Effector CD8-positive, alpha-beta T cell (primary cell): ENCODE results near the gene BLM.
"Not testable (repeated sequence)": the region's sequence is repeated elsewhere in the genome, so short reads cannot be mapped to it uniquely, and the experiment has no call there.

Experiments used
- DNase-seq: peaks from one replicate; lab custom pipeline; 2025; lab: John Stamatoyannopoulos, UW
- total RNA-seq, 4 experiments: gene quantifications; one replicate each; lab custom pipeline; 2026; lab: John Stamatoyannopoulos, UW

BLM gene
- 13.9 to 33.2 (median 24.9) reads per million in 4 experiments for total RNA-seq

DNA sequence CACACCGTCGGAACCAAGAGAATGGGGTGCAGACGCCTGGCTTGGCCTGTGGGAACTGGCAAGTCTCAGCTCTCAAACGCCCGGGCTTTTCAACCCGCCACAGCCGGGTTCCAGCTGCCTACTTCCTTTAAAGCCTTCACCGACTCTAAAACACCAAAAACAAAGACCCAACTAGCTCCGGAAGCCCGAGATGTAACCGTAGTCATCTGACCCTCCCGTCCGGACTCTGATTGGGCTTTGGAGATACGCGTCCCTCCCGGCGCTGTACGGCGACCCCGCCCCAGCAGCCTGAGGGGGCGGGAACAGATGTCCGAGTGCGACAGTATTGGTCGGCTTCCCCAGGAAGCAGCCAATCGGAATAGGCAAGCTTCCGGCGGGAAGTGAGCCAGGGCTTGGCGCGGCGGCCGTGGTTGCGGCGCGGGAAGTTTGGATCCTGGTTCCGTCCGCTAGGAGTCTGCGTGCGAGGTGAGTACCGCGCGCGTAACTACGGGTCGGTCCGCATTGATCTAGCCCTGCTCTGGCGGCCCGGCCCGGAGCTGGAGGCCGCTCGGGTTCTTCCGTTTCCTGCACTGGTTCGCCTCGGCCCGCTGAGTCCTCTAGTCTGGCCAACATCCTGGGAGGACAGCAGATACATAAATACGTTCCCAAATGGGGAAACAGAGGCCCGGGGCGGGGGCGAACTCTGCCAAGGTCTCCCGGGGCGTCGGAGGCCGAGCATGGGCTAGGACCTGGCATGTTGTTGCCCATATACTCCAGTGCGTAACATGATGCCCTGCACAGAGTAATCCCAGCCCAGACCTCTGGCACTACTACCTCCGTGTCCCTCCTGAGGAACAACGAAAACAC is at the start of gene BLM:
BLM (plus strand) TSS at position 371 of the 846 bp plus-strand sequence. CDS start 30,047 bp downstream, outside the sequence.
- peak; percentile 91 for DNase-seq

DNA sequence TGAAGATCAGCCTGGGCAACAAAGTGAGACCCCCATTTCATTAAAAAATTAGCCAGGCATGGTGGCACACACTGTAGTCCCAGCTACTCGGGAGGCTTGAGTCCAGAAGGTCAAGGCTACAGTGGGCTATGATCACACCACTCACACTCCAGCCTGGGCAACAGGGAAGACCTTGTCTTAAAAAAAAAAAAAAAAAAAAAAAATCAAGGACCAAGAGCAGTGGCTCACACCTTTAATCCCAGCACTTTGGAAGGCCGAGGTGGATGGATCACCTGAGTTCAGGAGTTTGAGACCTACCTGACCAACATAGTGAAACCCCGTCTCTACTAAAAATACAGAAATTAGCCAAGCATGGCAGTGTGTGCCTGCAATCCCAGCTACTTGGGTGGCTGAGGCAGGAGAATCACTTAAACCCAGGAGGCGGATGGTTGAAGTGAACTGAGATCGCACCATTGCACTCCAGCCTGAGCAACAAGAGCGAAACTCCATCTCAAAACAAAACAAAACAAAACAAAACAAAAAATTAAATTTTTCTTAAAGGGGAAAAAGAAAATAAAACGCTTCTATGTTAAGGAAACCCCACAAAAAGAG is 49.3 kb upstream of the BLM start:
- not testable (repeated sequence) for DNase-seq

DNA sequence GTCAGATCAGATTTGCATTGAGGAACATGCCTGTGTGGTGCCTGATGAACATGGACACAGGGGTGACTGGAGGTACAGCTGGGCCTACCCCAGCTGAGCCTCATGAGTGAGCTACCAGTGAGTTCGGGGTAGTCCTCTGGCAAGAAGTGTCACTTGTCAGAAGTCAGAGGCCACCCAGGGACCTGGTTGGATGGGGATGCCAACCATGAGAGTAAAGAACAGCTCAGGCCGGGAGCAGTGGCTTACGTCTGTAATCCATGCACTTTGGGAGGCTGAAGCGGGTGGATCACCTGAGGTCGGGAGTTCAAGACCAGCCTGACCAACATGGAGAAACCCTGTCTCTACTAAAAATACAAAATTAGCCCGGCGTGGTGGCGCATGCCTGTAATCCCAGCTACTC is 46.5 kb upstream of the BLM start:
- DNase-seq = not testable (repeated sequence)

DNA sequence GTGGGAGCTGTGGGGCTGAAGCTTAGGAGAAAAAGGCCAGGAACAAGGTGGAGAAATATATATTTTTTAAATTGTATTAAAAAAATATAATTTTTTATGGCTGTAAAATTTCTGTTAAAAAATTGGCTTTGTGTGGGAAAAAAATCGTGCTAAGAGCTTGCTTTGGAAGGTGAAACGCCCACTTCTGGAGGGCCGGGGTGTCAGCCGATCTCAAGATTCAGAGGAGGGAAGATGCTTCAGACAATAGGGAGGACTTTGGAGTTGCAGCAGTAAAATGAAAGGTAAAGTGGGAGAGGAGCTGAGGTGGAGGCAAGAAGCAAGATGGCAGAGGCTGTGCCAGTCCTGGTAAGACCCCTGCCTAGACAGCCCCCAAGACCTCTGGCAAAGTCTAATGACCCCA is 45.9 kb upstream of the BLM start:
- DNase-seq = no peak

DNA sequence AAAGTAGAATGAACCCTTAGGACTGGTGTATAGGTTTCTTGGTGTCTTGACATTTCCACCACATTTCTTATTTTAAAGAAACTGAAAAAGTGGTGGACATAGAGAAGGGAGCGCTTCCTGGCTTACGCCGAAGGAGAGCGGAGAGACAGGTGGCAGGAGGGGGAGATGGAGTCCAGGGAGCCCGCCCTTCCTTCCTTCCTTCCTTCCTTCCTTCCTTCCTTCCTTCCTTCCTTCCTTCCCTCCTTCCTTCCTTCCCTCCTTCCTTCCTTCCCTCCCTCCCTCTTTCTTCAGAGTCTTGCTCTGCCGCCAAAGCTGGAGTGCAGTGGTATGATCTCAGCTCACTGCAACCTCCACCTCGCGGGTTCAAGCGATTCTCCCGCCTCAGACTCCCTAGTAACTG is 43.8 kb upstream of the BLM start:
- not testable (repeated sequence) for DNase-seq

DNA sequence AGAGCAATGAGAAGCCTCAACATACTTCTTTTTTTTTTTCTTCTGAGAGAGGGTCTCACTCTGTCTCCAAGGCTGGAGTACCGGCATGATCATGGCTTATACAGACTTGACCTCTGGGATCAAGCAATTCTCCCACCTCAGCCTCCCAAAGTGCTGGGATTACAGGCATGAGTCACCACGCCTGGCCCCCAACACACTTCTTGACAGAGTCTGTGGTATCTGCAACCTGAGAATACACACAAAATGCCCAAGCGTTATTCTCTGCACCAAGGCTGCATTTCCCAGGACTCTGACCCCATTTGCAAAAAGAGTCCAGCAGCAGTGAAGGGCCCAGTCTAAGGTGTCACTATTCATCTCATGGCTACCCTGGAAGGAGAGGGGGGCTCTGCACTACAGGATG is 42.7 kb upstream of the BLM start:
- no peak for DNase-seq

DNA sequence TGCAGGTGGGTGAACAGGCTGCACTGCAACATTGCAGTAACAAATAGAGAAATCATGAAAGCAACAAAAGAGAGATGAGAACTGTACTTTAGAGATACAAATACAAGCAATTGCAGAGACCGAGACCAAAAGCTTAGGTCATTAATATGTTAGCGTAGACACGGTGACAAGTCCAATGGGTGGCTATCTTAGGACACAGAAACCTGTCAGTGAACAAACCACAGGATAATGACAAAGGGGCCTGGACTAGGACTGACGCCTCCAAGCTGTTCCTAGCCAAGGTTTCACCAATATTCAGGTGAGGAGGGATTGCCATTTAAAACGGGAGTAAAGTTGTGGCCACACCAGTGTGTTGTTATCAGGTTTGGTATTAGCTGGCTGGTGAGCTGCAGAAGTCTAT is 41.7 kb upstream of the BLM start:
- no peak for DNase-seq

DNA sequence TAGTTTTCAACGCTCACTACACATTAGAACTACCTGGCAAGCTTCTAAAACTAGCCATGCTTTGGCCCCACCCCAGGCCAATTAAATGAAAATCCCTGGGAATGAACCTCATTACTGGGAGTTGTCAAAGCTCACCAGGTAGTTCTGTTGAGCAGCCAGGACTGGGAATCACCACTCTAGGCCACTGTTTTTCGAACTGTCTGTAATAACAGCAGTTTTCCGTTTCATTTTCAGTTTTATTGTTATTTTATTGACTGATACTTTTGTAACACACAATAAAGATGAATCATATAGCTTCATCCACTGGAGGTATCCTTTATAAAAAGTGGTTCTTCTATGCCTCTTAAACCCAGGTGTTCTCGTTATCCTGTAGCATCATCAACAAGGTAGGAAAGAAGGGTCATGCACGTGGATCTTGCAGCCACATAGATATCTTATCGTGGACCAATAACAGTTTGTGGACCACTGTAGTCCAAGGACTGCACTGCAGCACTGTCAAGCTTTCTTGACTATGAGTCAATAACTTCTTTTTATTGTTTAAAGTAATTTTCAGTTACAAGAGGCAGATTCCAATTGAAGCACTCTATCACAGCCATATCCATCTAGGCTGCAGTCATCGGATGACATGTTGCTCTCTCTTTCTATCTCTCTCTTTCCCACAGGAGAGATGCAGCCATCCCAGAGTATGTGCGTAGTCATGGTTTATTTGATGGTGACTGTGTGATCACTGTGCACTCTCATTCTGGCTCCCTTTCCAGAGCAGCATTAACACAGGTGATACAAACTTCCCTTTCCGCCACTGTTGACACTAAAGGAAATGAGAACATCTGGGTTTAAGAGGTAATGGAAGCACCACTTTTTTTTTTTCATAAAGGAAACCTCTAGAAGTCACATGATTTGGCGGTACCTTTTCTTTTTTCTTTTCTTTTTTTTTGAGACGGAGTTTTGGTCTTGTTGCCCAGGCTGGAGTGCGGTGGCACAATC is 39.0 kb upstream of the BLM start:
- DNase-seq = no peak

DNA sequence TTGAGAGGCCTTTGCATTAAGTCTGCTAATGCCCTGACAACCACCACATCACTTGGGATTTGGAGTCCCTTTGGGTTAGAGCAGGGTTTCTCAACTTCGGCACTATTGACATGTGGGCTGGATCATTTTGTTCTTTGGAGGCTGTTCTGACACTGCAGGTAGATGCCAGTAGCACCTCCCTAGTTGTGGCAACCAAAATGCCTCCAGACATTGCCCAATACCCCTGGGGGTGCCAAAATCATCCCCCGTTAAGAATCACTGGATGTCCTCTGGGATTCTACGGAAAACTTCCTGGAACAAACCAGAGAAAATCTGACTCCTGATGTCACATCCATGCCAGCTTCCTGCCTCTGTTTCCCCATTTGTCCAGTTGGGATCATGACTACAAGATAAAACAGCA is 37.2 kb upstream of the BLM start:
- no peak for DNase-seq

DNA sequence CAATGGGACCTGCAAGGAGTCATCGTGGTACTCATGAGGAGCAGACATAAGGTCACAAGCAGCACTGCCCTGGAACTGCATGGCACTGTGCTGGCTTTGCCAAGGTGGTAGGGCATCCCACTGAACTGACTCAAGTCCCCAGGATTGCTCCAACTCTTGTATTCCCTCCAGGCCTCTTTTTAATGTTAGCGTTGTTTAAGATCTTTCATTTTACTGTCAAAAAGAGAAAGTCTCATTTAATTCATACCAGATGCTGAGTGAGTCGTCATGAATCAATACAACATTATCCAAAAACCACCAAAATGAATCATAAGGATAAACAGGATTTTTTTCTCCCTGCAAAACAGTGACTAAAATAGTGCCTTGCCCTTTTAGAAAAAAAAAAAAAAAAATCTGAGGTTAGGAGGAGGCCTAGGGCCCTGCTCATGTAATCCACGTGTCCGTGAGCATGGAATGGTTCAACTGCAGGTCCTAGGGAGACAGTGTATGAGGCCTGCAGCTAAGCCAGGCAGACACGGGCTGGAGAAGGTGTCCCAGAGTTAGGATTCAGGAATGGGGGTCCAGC is 36.7 kb upstream of the BLM start:
- no peak for DNase-seq

DNA sequence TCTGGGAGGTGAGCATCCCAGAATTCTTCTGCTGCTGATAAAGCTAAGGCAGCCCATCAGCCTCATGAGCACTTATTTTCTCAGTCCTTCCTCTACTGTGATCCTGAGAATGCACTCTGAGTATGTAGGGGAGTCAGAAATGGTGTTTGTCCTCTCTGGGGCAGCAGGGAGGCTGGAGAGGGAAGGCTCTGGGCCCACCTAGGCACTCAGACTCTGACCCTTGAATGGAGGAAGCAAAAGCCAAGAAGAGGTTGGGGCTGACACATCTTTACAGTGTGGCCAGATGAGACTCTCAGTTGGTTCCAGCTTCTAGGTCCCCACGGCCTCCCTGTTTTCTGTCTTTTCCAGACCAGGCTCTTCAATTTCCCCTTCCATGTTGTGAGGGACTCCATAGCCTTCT is 36.1 kb upstream of the BLM start:
- DNase-seq = no peak

DNA sequence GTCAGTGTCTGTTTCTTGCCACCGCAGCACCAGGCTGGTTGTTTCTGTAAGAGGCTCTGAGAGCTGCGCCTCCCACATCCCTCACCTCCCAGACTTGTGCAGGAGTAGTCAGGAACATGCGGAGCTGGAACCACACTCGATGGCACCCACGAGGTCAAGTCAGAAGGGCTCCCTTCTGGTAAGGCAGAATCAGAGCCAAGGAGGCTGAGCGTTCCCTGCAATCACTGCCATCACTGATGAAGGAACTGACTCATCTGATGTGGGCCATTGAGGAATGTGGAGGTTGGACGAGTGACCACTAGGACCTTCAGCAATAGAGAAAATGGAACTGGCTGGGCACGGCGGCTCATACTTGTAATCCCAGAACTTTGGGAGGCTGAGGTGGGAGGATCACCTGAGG is 35.7 kb upstream of the BLM start:
- no peak for DNase-seq

DNA sequence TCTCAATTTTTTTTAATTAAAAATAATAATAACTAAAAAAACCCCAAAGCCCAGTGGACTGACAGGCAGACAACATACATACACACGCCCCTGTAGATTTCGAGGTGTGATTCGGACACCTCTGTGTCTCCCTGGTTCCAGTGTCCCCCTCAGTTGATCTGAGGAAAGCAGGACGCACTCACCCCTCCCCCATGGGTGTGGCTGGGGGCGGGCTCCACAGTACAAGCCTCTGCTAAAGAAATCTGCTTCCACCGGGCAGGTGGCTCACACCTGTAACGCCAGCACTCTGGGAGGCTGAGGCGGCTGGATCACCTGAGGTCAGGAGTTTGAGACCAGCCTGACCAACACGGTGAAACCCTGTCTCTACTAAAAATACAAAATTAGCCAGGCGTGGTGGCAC is 33.8 kb upstream of the BLM start:
- no peak for DNase-seq

DNA sequence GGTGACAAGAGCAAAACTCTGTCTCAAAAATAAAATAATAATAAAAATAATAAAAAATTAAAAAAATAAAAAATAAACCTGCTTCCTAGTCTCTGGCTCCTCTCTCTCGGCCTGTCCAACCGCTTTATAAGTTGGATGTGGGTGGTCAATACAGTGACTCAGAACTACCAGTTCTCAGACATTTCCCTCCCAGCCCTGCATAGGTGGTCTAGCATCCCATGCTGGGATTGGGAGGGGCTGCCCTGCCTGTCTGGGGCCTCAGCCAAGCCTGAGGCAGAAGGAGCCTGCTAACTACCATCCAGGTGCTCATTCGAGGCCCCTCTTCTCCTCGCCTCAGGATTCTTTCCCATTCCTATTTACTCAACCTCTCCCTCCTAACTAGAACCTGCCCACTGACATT is 33.3 kb upstream of the BLM start:
- no peak for DNase-seq

DNA sequence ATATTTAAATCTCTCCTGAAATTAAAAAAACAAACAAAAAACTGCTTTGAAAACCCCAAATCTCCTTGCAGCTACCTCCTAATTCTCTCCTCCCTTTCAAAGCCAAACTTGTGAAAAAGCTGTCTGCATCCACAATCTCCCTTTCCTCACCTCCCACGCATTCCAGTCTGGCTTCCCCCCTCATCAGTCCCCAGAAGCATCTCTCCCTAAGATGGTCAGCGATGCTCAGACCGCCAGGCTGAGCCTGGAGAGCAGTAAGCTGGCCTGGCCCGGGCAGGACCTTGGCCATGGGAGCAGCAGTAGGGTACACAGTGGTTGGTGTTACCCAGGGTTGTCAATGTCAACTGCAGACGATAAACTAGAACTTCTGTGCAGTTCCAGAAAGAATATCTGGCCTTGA is 32.9 kb upstream of the BLM start:
- no peak for DNase-seq

DNA sequence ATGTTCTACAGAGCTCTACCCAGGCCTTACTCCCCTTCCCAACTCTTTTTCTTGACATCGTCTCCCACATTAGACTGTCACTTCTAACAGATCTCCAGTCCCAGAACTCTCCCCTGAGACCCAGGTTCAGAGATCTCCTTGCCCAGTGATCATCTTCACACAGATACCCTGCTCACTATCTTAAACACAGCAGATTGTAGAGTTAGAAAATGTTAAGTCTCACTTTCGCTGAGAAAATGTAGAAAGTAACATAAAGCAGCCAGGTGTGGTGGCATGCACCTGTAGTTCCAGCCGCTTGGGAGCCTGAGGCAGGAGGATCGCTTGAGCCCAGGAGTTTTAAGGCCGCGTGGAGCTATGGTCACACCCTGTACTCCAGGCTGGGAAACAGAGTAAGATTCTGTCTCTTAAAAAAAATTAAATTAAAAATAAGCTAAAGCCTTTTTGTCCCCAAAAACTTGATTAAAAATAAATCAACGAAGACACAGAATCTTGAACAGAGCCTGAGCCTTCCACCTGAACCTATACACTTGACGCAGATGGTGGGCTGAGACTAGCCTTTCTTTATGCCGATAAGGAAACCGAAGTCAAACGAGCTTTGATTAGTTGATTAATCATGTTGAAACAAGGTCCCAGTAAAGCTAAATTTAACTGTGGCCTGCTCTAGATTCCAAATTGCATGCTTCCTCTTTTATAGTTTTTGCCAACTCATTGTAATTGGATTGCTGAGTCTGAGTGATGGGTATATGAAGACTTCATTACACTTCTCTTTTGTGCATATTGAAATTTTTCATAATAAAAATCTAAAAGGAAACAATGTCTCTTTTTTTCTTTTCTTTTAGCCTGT is 31.3 kb upstream of the BLM start:
- DNase-seq = no peak

DNA sequence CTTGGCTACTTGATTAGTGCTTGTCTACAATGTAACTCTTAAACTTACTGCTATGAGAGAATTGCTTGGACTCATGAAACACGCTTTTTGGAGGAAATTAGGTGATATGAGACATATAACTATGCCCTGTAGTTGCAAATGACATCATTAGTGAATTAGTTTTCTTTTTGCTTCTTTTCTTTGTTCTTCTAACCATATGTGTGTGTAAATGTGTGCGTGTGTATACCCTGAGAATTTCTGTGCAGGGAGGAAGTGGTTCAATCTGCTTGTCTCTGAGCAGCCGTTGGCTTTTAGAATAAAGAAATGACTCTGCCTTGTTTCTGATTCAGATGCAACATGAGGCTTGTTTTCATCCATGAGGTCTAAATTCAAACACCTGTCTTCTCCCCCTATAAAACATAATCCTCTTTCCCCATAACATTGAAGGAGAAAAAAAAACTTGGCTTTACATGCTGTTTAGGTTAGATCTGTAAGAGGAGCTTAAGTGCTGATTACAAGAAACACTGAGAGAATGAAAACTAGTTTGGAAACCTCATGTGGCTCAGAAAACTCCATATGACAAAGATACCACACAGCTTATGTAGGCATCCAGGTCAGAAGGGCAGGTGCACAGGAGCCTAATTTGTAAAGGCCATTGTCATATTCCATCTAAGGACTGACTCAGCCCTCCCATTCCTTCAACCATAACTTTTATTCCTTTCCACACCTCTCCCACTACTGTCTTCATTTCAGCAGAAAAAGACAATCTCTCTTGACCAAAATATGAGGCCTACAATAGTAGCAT is 30.5 kb upstream of the BLM start:
- no peak for DNase-seq

DNA sequence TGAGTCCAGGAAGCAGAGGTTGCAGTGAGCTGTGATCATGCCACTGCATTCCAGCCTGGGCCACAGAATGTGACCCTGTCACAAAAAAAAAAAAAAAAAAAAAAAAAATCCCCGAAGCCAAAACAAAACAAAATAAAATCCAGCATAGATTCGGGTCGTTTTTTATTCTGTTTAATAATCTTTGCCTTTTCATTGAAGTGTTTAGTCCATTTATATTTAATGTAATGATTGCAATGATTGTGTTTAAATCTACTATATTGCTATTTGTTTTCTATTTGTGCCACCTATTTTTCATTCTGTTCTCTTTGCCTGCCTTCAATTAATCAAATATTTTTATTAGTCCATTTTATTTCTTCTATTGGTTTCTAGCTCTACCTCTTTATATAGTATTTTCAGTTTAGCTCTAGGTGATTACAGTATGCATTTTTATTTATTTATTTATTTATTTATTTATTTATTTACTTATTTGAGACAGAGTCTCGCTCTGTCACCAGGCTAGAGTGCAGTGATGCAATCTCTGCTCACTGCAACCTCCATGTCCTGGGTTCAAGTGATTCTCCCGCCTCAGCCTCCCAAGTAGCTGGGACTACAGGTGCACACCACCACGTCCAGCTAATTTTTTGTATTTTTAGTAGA is 27.7 kb upstream of the BLM start:
- not testable (repeated sequence) for DNase-seq

DNA sequence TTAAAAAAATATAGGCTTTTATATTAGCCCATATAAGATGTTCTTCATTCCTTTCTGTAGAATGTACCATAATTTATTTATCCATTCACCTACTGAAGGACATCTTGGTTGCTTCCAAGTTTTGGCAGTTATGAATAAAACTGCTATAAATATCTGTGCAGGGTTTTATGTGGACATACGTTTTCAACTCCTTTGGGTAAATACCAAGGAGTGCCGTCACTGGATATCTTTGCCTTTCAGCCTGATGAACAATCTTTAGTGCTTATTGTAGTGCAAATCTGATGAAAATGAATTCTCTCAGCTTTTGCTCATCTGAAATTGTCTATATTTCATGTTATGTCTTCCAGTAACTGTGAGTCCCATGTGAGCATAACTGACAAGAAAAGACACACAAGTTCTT is 26.6 kb upstream of the BLM start:
- DNase-seq = no peak

DNA sequence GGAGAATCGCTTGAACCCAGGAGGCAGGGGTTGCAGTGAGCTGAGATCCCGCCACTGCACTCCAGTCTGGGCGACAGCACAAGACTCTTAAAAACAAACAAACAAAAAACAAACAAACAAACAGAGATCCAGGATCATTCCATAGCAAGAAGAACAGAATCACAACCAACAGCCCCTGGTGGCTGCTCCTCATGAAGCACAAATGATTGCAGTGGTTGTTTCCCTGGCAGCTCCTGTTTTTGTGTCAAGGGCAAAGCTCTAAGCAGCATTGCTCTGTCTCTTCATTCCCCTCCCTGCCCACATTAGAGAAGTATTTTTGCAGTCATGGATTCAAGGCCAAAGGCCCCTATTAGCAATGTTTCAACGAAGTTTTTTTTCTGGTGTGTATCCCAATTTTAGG is 25.8 kb upstream of the BLM start:
- no peak for DNase-seq
